HL-60 (cell line): Measurements from ENCODE around the gene CRYBG3.

Experiments used
- DNase-seq, 2 experiments: peaks; one replicate each; pipeline ENCODE4 v3.0.0-alpha.2; 2010 to 2020; ENCODE audit warnings: low read depth in 1 of 2, low spot score in 1 of 2
- H3K27ac ChIP-seq: fragments of 250-450 bp; sonication (Bioruptor Pico); replicated peaks from 2 replicates; pipeline ENCODE4 v1.5.1; 2020; ENCODE audit warnings: mild to moderate bottlenecking, moderate library complexity
- H3K27me3 ChIP-seq: fragments of 250-450 bp; sonication (Bioruptor Pico); 2 replicates; pipeline ENCODE4 v1.5.1; 2021; ENCODE audit warnings: mild to moderate bottlenecking, moderate library complexity; ENCODE audit not compliant: insufficient read depth, poor library complexity, severe bottlenecking
- H3K4me3 ChIP-seq: replicated peaks from 2 replicates; pipeline ENCODE4 v1.5.1; 2011; ENCODE audit warnings: mild to moderate bottlenecking, control low read depth, low read length; ENCODE audit not compliant: insufficient read depth
- GABPA ChIP-seq: IDR thresholded peaks from 2 replicates; pipeline ENCODE4 v1.6.1; 2012; ENCODE audit warnings: low read depth
- POLR2AphosphoS5 ChIP-seq: IDR thresholded peaks from 2 replicates; pipeline ENCODE4 v1.6.1; 2012; ENCODE audit warnings: low read depth
- SPI1 ChIP-seq: IDR thresholded peaks from 2 replicates; pipeline ENCODE4 v1.6.1; 2012; ENCODE audit warnings: low read depth, mild to moderate bottlenecking, borderline replicate concordance
- TF ChIP-seq, protein P1 (sequence below): IDR thresholded peaks from one replicate; pipeline ENCODE4 v1.5.1; 2011; ENCODE audit warnings: low read length, control low read depth, inconsistent platforms; ENCODE audit not compliant: insufficient read depth
- TF ChIP-seq, protein P2 (sequence below): IDR thresholded peaks from 2 replicates; pipeline ENCODE4 v1.6.1; 2012; ENCODE audit warnings: low read depth; ENCODE audit not compliant: insufficient replicate concordance

The CRYBG3 gene

DNA sequence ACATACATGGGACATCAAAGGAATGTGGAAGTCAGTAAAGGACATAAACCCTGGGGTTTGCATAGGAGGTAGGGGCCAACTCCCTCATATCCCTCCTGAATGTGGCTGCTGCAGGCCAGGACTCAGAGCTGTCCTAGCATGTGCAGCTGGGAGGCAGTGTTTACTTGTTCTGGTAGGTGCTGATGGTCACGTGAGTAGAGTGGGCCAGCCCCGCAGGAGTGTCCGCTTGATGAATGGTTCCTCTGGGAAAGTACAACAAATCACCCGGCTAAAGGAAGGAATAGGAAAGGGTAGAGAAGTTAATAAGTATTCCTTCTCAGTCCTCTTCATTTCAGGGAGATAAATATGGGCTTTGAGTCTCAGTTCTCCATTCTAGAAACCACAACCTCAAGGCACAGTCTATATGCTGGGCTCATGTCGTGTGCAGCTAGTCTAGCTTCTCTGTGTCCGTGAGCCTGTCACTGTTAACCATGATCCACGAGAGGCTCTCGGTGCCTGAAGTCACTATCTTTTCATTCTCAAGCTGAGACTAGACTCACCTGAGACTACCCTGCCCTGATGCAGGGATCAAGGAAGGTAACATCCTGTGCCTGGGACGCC is 132.5 kb downstream of the CRYBG3 start:
- TF ChIP-seq, protein P1, sequence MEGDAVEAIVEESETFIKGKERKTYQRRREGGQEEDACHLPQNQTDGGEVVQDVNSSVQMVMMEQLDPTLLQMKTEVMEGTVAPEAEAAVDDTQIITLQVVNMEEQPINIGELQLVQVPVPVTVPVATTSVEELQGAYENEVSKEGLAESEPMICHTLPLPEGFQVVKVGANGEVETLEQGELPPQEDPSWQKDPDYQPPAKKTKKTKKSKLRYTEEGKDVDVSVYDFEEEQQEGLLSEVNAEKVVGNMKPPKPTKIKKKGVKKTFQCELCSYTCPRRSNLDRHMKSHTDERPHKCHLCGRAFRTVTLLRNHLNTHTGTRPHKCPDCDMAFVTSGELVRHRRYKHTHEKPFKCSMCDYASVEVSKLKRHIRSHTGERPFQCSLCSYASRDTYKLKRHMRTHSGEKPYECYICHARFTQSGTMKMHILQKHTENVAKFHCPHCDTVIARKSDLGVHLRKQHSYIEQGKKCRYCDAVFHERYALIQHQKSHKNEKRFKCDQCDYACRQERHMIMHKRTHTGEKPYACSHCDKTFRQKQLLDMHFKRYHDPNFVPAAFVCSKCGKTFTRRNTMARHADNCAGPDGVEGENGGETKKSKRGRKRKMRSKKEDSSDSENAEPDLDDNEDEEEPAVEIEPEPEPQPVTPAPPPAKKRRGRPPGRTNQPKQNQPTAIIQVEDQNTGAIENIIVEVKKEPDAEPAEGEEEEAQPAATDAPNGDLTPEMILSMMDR = no peak
- TF ChIP-seq, protein P2, sequence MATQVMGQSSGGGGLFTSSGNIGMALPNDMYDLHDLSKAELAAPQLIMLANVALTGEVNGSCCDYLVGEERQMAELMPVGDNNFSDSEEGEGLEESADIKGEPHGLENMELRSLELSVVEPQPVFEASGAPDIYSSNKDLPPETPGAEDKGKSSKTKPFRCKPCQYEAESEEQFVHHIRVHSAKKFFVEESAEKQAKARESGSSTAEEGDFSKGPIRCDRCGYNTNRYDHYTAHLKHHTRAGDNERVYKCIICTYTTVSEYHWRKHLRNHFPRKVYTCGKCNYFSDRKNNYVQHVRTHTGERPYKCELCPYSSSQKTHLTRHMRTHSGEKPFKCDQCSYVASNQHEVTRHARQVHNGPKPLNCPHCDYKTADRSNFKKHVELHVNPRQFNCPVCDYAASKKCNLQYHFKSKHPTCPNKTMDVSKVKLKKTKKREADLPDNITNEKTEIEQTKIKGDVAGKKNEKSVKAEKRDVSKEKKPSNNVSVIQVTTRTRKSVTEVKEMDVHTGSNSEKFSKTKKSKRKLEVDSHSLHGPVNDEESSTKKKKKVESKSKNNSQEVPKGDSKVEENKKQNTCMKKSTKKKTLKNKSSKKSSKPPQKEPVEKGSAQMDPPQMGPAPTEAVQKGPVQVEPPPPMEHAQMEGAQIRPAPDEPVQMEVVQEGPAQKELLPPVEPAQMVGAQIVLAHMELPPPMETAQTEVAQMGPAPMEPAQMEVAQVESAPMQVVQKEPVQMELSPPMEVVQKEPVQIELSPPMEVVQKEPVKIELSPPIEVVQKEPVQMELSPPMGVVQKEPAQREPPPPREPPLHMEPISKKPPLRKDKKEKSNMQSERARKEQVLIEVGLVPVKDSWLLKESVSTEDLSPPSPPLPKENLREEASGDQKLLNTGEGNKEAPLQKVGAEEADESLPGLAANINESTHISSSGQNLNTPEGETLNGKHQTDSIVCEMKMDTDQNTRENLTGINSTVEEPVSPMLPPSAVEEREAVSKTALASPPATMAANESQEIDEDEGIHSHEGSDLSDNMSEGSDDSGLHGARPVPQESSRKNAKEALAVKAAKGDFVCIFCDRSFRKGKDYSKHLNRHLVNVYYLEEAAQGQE = no peak
- DNase-seq = no peak
- Histone ChIP-seq H3K4me3 (no peak overlapping the region), H3K27me3 (no peaks in the 10 kb centered on the region), H3K27ac (no peak overlapping the region)

GRCh38 chr3:97956051-97956450 is 134.2 kb downstream of the CRYBG3 start:
- DNase-seq = no peak
- no peaks in the 10 kb centered on the region for H3K27me3 ChIP-seq
- no peak overlapping the region for H3K4me3 ChIP-seq
- no peak overlapping the region for H3K27ac ChIP-seq
- TF ChIP-seq POLR2AphosphoS5 (no peak), SPI1 (no peak), GABPA (no peak)
- TF ChIP-seq, protein P2 = no peak
- TF ChIP-seq, protein P1 = no peak

DNA sequence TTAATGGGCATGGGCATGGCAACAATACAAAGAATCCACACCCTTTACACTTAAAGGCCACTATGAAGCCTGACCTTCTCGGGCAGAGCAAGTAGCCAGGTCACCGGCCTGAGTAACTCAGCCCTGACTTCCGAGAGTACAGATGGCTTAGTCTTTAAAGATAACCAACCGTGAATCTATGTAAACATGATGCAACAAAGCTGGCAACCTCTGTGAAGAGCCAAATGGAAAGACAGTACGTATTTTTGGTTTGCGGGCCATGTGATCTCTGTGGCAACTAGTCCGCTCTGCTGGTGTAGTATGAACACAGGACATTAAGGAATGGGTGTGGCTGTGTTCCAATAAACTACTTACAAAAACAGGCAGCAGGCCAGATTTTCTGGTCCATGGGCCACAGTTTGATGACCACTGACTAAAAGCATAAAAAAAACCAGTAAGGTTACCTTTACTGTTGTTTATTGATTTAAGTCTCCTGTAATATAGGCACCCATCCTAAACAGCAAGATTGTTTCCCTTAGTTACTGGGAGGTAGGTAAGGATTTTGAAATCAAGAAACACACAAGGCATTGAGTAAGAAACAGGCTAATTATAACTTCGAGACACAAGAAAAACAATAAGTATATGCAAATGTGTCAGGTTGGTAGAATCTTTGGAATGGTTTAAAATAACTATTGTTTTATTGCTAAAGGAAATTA is 136.0 kb downstream of the CRYBG3 start:
- DNase-seq = no peak
- Histone ChIP-seq H3K27me3 (no peaks in the 10 kb centered on the region), H3K4me3 (no peak overlapping the region), H3K27ac (no peak overlapping the region)
- TF ChIP-seq POLR2AphosphoS5 (no peak), SPI1 (no peak), GABPA (no peak)
- TF ChIP-seq, protein P2 = no peak
- TF ChIP-seq, protein P1 = no peak
